ENCODE data around the gene ASRGL1. TPM values are rescaled to one million over a fixed set of nuclear protein-coding genes. Genes with fewer than 3 reads are reported as not detected.

Gene ASRGL1
- total RNA-seq, 2 donors from 2014 or later: 0.74 to 7.0 TPM

- Histone ChIP-seq H3K4me3 (peak overlapping the region in 1 of 2 donors; percentile 4), H3K36me3 (no peaks in the 10 kb centered on the region), H3K27ac (peak overlapping the region; percentile 69 to 72), H3K4me1 (peaks cover 0 to 55% of the 10 kb centered on the region in 2 donors), H3K9me3 (no peaks in the 10 kb centered on the region), H3K27me3 (no peaks in the 10 kb centered on the region)
- DNase-seq (ENCODE audit: low spot score): peak; percentile 80
- TF ChIP-seq, protein P1, sequence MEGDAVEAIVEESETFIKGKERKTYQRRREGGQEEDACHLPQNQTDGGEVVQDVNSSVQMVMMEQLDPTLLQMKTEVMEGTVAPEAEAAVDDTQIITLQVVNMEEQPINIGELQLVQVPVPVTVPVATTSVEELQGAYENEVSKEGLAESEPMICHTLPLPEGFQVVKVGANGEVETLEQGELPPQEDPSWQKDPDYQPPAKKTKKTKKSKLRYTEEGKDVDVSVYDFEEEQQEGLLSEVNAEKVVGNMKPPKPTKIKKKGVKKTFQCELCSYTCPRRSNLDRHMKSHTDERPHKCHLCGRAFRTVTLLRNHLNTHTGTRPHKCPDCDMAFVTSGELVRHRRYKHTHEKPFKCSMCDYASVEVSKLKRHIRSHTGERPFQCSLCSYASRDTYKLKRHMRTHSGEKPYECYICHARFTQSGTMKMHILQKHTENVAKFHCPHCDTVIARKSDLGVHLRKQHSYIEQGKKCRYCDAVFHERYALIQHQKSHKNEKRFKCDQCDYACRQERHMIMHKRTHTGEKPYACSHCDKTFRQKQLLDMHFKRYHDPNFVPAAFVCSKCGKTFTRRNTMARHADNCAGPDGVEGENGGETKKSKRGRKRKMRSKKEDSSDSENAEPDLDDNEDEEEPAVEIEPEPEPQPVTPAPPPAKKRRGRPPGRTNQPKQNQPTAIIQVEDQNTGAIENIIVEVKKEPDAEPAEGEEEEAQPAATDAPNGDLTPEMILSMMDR (IDR thresholded peaks at IDR 0.05): no peak
Observed at GRCh38 chr11:62402226-62402959, 65.1 kb downstream of the ASRGL1 start.

- TF ChIP-seq, protein P1 (IDR thresholded peaks at IDR 0.05): no peak
- Histone ChIP-seq H3K4me3 (no peak overlapping the region), H3K36me3 (no peaks in the 10 kb centered on the region), H3K27ac (peak overlapping the region in 1 of 2 donors; percentile 69), H3K4me1 (peaks cover 0 to 48% of the 10 kb centered on the region in 2 donors), H3K27me3 (no peaks in the 10 kb centered on the region), H3K9me3 (no peaks in the 10 kb centered on the region)
- no peak for DNase-seq (ENCODE audit: low spot score)
Observed at GRCh38 chr11:62402960-62403730, 65.9 kb downstream of the ASRGL1 start.

DNA sequence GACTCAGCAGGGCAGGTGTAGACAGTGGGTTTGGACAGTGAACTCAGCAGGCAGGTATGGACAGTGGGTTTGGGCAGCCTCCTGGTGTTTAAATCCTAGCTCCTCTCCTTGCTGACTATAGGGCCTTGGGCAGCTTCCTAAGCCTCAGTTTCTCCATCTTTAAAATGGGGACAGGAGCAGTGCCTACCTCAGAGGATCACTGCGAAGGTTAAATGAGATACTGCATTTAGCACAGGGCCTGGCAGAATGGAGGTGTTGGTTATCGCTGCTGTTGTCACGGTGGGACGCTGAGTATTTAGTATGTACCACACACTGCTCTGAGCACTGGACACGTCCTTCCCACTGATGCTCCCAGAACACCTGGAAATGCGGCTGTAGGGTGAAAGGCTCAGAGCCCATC, 67.2 kb downstream of the ASRGL1 start:
- TF ChIP-seq, protein P1 (IDR thresholded peaks at IDR 0.05): no peak
- DNase-seq (ENCODE audit: low spot score): no peak
- H3K4me1 ChIP-seq: peaks cover 0 to 35% of the 10 kb centered on the region in 2 donors
- H3K27ac ChIP-seq: no peak overlapping the region
- H3K9me3 ChIP-seq: no peaks in the 10 kb centered on the region
- no peaks in the 10 kb centered on the region for H3K36me3 ChIP-seq
- H3K4me3 ChIP-seq: no peak overlapping the region
- H3K27me3 ChIP-seq: no peaks in the 10 kb centered on the region

DNA sequence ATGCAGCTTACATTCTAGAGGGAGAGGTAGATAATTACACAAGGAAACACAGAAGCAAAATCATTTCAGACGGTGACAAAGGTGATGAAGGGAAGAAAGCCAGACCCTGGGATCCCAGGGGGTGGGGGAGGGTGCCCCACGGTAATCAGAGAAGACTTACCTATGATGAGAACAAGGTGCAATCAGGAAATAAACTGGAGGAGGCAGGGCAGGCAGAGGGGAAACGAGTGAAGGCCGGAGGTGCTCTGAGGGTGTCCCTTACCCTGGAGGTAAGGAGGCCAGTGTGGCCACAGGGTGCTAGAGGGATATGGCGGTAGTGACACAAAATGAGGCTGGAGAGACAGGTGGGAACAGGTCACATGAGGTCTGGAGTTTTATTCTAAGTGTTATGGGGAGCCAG, 67.7 kb downstream of the ASRGL1 start:
- Histone ChIP-seq H3K4me1 (peaks cover 0 to 30% of the 10 kb centered on the region in 2 donors), H3K27ac (no peak overlapping the region), H3K4me3 (no peak overlapping the region), H3K9me3 (no peaks in the 10 kb centered on the region), H3K36me3 (no peaks in the 10 kb centered on the region), H3K27me3 (no peaks in the 10 kb centered on the region)
- no peak for DNase-seq (ENCODE audit: low spot score)
- TF ChIP-seq, protein P1 (IDR thresholded peaks at IDR 0.05): no peak

- TF ChIP-seq, protein P1 (IDR thresholded peaks at IDR 0.05): no peak
- Histone ChIP-seq H3K27me3 (no peaks in the 10 kb centered on the region), H3K27ac (no peak overlapping the region), H3K4me1 (peaks cover 0 to 19% of the 10 kb centered on the region in 2 donors), H3K36me3 (no peaks in the 10 kb centered on the region), H3K9me3 (no peaks in the 10 kb centered on the region), H3K4me3 (no peak overlapping the region)
- DNase-seq (ENCODE audit: low spot score): no peak
Observed at GRCh38 chr11:62406034-62406433, 68.8 kb downstream of the ASRGL1 start.
